ENCODE results near the gene PTGES2. TPM values are rescaled to one million over a fixed set of nuclear protein-coding genes. Genes with fewer than 3 reads are reported as not detected.

PTGES2 gene
- total and polyA plus RNA-seq, 2 of the 13 experiments (the other 11 are each of a cell fraction or from before 2014, with no cell fraction given), result 63.7 to 79.8 TPM

DNA sequence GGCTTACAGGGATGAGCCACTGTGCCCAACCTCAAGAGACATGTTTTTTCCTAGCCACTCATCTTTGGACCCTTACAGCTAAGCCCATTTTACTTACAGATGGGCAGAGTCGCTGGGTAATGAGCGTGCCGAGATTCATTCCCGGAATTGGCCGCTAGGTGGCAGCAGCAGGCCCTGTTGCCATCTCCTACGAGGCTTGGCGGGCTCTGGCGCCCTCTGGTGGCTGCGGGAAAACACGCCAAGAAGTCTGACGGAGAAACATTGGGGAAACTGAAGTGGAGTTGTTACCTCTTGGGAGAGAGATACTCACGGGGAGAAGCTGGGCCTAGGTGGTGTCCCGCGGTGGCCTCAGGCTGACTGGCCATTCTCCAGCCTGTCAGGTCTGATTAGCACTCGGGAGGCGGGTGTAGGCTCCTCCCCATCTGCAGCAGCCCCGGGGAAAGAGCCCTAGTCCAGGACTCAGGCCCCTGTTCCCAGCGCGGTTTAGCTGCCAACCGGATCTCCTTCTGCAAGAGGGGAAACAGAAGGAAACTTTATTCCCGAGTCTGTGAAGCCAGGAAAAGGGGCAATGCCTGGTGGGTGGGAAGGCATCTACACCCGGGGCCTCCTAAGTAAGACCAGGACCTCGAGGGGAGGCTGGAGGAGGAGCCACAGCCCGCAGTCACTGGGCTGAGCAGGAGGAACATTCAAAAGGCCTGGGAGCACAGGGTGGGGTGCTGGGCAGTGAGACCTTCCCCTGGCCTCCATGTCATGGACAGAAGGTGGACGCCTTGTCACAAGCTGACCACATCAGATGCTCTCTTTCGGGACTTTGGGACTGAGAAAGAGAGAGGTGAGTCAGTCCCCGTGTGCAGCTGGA lies 9.7 kb downstream of the PTGES2 start (continued):
- no peak for TF ChIP-seq ZBTB40 (IDR thresholded peaks at IDR 0.05)
- TF ChIP-seq ZBTB40 (CRISPR knock-in tag; IDR thresholded peaks at IDR 0.05), result no peak
- TF ChIP-seq TERF1 (CRISPR knock-in tag; IDR thresholded peaks at IDR 0.05), result no peak
- TF ChIP-seq REXO4 (CRISPR knock-in tag; IDR thresholded peaks at IDR 0.05; ENCODE audit: borderline replicate concordance), result no peak
- TF ChIP-seq GATAD1 (CRISPR knock-in tag; IDR thresholded peaks at IDR 0.05), result peak; percentile 62; the same call in 1 of the 2 replicates
- no peak for TF ChIP-seq KLF6 (CRISPR knock-in tag; IDR thresholded peaks at IDR 0.05)
- TF ChIP-seq NFKB2 (CRISPR knock-in tag; IDR thresholded peaks at IDR 0.05; ENCODE audit: borderline replicate concordance), result peak; percentile 24; the same call in 1 of the 2 replicates
- TF ChIP-seq HOXA5 (CRISPR knock-in tag; IDR thresholded peaks at IDR 0.05), result 0 out of 2 replicates have a peak, but pooled peaks have one; percentile 24
- TF ChIP-seq NONO (IDR thresholded peaks at IDR 0.05), result no peak
- 0 out of 2 replicates have a peak, but pooled peaks have one; percentile 66 for TF ChIP-seq NONO (CRISPR knock-in tag; conservative IDR thresholded peaks at IDR 0.05)
- TF ChIP-seq, protein P1, sequence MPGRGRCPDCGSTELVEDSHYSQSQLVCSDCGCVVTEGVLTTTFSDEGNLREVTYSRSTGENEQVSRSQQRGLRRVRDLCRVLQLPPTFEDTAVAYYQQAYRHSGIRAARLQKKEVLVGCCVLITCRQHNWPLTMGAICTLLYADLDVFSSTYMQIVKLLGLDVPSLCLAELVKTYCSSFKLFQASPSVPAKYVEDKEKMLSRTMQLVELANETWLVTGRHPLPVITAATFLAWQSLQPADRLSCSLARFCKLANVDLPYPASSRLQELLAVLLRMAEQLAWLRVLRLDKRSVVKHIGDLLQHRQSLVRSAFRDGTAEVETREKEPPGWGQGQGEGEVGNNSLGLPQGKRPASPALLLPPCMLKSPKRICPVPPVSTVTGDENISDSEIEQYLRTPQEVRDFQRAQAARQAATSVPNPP (CRISPR knock-in tag; IDR thresholded peaks at IDR 0.05), result peak; percentile 10; the same call in 1 of the 2 replicates
- no peak for TF ChIP-seq ZSCAN20 (CRISPR knock-in tag; IDR thresholded peaks at IDR 0.05; ENCODE audit: borderline replicate concordance)
- TF ChIP-seq KDM4B (CRISPR knock-in tag; IDR thresholded peaks at IDR 0.05), result no peak
- TF ChIP-seq, protein P2, sequence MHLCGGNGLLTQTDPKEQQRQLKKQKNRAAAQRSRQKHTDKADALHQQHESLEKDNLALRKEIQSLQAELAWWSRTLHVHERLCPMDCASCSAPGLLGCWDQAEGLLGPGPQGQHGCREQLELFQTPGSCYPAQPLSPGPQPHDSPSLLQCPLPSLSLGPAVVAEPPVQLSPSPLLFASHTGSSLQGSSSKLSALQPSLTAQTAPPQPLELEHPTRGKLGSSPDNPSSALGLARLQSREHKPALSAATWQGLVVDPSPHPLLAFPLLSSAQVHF (CRISPR knock-in tag; IDR thresholded peaks at IDR 0.05), result no peak
- TF ChIP-seq DPF2 (CRISPR knock-in tag; IDR thresholded peaks at IDR 0.05; ENCODE audit: borderline replicate concordance, low read depth), result no peak
- peak; percentile 70; the same call in 1 of the 2 replicates for TF ChIP-seq PITX1 (CRISPR knock-in tag; IDR thresholded peaks at IDR 0.05)
- TF ChIP-seq NR2F6 (IDR thresholded peaks at IDR 0.05), result no peak
- TF ChIP-seq NR2F6 (CRISPR knock-in tag; IDR thresholded peaks at IDR 0.05), result peak; percentile 64; the same call in 1 of the 2 replicates
